Heart left ventricle (tissue), 13 donors: ENCODE data around the gene SOX6.

Experiments used
- POLR2A ChIP-seq, 2 donors: fragments of 450-650 bp; IDR thresholded peaks; one replicate each; pipeline ENCODE4 v1.6.1; 2017; ENCODE audit warnings: antibody characterized with exemption in 2 of 2, mild to moderate bottlenecking in 2 of 2, moderate library complexity in 2 of 2
- TF ChIP-seq, protein P1 (sequence below), 12 donors: fragments of 200-600 bp; sonication (generic) in 4 of 12; IDR thresholded peaks; one replicate each; pipeline versions ENCODE4 v1.5.0 to v1.8.0; 2018 to 2022; ENCODE audit warnings: antibody characterized with exemption in 12 of 12, mild to moderate bottlenecking in 5 of 12
- donor health status: ischemic (EF 13 %, LVEDD 7.1; RV severe dilation, severe dysfunction).
- donor health status: DM: no; HTN: yes; CAD: no.
- donor health status: DM: no; HTN: no; CAD: no.
- donor health status: ischemic (EF 25% LVEDD 6.9; RV normal size, moderate dysfunction).
- donor health status: ischemic (EF 25% LVEDD 5.7; RV mildly dilated, moderate dysfunction).
- donor health status: ischemic (EF 35%, LVEDD 5.7; RV mildly dilated, moderate dysfunction).
- donor health status: nonischemic (EF 11% LVEDD 7.7; RV severe dilation, severe dysfunction).
- donor health status: DM: yes; HTN: yes; CAD: no.
- donor health status: PGD.
- donor health status: ischemic (EF 29% LVEDD 5.4; RV normal size, mild dysfunction).
- donor health status: nonischemic (EF 23%, LVEDD 6.1; RV moderate dilation, normal function).

DNA sequence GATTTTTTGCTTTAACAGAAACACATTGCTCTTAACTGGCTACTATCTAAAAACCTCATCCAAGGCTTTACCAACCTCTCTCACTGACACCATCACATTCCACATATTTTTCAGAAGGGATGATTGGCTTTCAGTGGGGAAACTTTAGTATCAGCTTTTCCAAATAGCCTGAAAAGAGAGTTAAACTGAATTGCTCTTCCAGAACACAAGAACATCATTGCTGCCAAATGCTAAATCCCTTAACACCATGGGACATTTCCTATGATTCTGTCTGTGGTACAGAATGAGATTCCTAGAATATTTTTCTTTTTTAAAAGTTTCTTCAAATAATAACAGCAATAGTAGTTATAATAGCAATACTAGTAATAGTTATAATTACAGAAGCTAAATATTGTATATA lies 45.4 kb downstream of the SOX6 start:
- TF ChIP-seq, protein P1, sequence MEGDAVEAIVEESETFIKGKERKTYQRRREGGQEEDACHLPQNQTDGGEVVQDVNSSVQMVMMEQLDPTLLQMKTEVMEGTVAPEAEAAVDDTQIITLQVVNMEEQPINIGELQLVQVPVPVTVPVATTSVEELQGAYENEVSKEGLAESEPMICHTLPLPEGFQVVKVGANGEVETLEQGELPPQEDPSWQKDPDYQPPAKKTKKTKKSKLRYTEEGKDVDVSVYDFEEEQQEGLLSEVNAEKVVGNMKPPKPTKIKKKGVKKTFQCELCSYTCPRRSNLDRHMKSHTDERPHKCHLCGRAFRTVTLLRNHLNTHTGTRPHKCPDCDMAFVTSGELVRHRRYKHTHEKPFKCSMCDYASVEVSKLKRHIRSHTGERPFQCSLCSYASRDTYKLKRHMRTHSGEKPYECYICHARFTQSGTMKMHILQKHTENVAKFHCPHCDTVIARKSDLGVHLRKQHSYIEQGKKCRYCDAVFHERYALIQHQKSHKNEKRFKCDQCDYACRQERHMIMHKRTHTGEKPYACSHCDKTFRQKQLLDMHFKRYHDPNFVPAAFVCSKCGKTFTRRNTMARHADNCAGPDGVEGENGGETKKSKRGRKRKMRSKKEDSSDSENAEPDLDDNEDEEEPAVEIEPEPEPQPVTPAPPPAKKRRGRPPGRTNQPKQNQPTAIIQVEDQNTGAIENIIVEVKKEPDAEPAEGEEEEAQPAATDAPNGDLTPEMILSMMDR (IDR thresholded peaks at IDR 0.05), result no peak
- TF ChIP-seq POLR2A (IDR thresholded peaks at IDR 0.05), result no peak
